Hair follicular keratinocyte (primary cell): ENCODE data around the gene FABP3. TPM values are rescaled to one million over a fixed set of nuclear protein-coding genes. Genes with fewer than 3 reads are reported as not detected.

Experiments used
- total RNA-seq: library from RNA; depleted of rRNA; stranded (reverse); fragments of >200 nt; gene quantifications from 2 replicates; pipeline ENCODE4 v1.2.3, GENCODE V29; 2015

The FABP3 gene
- 3.2 TPM in 1 of 2 replicates, not detected in the other for total RNA-seq

GRCh38 chr1:31373056-31373896 is at the start of gene FABP3:
Gene FABP3 (minus strand): TSS chr1:31373076. CDS start chr1:31373014, 62 bp downstream.

GRCh38 chr1:31412732-31413404 is 40.0 kb upstream of the FABP3 start, which contains the start of gene SERINC2:
Gene SERINC2 (plus strand): TSS chr1:31413213. CDS start chr1:31413266, 53 bp downstream.

Other genes starting within 250 kb of the FABP3 start
- not detected in 2 replicates for gene NKAIN1, start 133.2 kb downstream of the FABP3 start, total RNA-seq
- gene SNRNP40, start 76.3 kb downstream of the FABP3 start, total RNA-seq = 47.5 and 74.3 TPM in 2 replicates
- 49.7 and 57.3 TPM in 2 replicates for gene ZCCHC17, start 76.0 kb downstream of the FABP3 start, total RNA-seq
- gene SERINC2, start 40.1 kb upstream of the FABP3 start, total RNA-seq = 362 and 491 TPM in 2 replicates
- gene TINAGL1, start 203.4 kb upstream of the FABP3 start, total RNA-seq = 389 and 539 TPM in 2 replicates
- gene HCRTR1, start 244.6 kb upstream of the FABP3 start, total RNA-seq = not detected in 2 replicates